ENCODE results near the gene RAX2.

The RAX2 gene

GRCh38 chr19:3814648-3815047 is 42.6 kb upstream of the RAX2 start:
- no peak overlapping the region for H3K27ac ChIP-seq
- TF ChIP-seq, protein P1, sequence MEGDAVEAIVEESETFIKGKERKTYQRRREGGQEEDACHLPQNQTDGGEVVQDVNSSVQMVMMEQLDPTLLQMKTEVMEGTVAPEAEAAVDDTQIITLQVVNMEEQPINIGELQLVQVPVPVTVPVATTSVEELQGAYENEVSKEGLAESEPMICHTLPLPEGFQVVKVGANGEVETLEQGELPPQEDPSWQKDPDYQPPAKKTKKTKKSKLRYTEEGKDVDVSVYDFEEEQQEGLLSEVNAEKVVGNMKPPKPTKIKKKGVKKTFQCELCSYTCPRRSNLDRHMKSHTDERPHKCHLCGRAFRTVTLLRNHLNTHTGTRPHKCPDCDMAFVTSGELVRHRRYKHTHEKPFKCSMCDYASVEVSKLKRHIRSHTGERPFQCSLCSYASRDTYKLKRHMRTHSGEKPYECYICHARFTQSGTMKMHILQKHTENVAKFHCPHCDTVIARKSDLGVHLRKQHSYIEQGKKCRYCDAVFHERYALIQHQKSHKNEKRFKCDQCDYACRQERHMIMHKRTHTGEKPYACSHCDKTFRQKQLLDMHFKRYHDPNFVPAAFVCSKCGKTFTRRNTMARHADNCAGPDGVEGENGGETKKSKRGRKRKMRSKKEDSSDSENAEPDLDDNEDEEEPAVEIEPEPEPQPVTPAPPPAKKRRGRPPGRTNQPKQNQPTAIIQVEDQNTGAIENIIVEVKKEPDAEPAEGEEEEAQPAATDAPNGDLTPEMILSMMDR (conservative IDR thresholded peaks at IDR 0.05) = no peak

GRCh38 chr19:3813473-3814392 is 41.7 kb upstream of the RAX2 start:
- TF ChIP-seq, protein P1 (conservative IDR thresholded peaks at IDR 0.05) = no peak
- no peak overlapping the region for H3K27ac ChIP-seq

GRCh38 chr19:3810708-3811355 is 38.8 kb upstream of the RAX2 start:
- H3K27ac ChIP-seq = no peak overlapping the region
- TF ChIP-seq, protein P1 (conservative IDR thresholded peaks at IDR 0.05) = no peak

DNA sequence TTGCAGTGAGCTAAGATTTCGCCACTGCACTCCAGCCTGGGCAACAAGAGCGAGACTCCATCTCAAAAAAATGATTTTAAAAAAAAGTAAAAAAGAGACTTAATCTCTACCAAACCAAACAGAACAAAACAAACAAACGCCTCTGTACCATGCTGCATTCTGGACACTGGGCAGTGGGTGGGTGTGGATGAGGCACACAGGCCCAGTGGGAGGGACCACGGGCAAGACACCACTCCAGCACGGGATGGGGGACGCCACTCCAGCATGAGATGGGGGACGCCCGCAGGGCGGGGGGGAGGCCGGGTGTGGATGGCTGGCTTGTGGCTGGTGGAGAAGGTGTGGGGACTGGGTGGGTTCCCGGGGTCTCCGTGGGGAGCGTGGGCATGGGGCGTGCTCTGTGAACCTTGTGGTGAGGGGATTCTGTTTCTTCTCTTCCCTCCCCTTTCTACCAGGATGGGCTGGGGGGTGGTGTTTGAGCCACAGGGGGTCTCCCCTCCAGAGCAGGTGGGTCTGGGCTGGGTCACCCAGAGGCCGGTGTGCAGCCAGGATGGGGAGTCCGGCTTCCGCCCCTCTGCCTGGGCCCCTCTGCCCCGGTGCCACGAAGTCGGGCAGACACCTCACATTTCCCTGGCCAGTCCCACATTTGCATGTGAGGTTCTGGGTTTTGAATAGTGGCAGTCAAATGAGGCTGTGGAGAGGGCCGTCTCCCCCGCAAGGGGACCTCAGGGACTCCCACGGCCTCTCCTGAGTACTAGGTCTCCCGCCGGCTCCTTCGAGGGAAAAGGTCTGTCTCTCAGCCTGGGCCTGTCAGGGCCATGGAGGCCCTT is 38.1 kb upstream of the RAX2 start:
- TF ChIP-seq, protein P1 (conservative IDR thresholded peaks at IDR 0.05) = no peak
- H3K27ac ChIP-seq = no peak overlapping the region

- TF ChIP-seq, protein P1 (conservative IDR thresholded peaks at IDR 0.05) = no peak
- H3K27ac ChIP-seq = 0 out of 2 replicates have a peak overlapping the region, but pooled peaks have one; percentile 5
Measured at GRCh38 chr19:3808420-3809143, 36.6 kb upstream of the RAX2 start.

- TF ChIP-seq, protein P1 (conservative IDR thresholded peaks at IDR 0.05) = no peak
- H3K27ac ChIP-seq = 0 out of 2 replicates have a peak overlapping the region, but pooled peaks have one; percentile 5
Measured at GRCh38 chr19:3807574-3808354, 35.7 kb upstream of the RAX2 start.
